Measurements from ENCODE around the gene TSSC4.

TSSC4 gene

DNA sequence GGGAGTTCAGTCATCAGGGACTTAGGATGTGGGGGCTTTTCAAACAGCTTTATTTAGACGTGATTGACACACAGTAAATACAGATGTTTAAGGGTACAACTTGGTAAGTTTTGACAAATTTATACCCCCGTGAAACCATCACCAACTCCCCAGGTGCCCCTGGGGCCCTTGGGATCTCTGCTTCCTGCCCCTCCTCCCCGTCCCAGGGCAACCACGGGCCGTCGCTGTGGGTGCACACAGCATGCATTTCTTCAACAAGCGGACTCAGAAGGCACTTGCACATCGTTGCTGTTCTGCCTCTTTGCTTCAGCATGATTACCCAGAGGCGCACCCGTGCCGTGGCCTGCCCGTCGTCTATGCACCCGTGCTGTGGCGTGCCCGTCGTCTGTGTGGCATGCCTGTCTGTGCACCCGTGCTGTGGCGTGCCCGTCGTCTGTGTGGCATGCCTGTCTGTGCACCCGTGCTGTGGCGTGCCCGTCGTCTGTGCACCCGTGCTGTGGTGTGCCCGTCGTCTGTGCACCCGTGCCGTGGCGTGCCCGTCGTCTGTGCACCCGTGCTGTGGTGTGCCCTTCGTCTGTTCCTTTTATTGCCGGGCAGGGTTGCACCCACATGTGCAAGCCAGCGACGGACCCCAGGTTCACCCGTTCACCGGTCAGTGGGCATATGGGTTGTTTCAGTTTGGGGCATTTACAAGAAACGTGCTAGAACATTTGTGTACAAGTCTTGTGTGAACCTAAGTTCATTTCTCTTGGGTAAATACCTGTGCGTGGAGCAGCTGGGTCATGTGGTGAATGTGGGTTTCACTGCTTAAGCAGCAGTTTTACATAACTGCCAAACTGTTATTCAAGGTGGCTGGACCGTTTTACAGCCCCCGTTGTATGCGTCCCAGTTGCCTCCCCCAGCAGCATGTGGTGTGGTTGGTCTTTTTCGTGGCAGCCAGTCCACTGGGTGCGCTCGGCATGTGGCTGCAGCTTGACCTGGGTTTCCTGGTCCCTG is 15.1 kb upstream of the TSSC4 start:
- Histone ChIP-seq H3F3A (ENCODE audit: control insufficient read depth, insufficient read depth) (peaks cover 60% of the 10 kb centered on the region), H4K20me1 (ENCODE audit: control insufficient read depth, insufficient read depth, low read depth, low read length) (peaks cover 29% of the 10 kb centered on the region), H3K9me3 (ENCODE audit: control insufficient read depth, insufficient read depth, low read length) (no peaks in the 10 kb centered on the region), H3K4me1 (ENCODE audit: control insufficient read depth, low read length) (peaks cover 97% of the 10 kb centered on the region), H3K79me2 (ENCODE audit: control insufficient read depth, low read length) (peaks cover 93% of the 10 kb centered on the region), H3K27me3 (ENCODE audit: control insufficient read depth, low read length) (no peaks in the 10 kb centered on the region), H3K27ac (ENCODE audit: low read depth, low read length) (peak overlapping the region; percentile 100), H3K36me3 (ENCODE audit: control insufficient read depth, low read length) (peaks cover 87% of the 10 kb centered on the region), H3K9me2 (replicated peaks; ENCODE audit: control insufficient read depth, low read length) (no peaks in the 10 kb centered on the region), H3K4me3 (ENCODE audit: low read length) (peak overlapping the region; percentile 87), H3K4me2 (ENCODE audit: low read length) (peak overlapping the region; percentile 89)
- no peak for TF ChIP-seq EZH2phosphoT487 (IDR thresholded peaks at IDR 0.05; ENCODE audit: borderline replicate concordance, low read length)
- TF ChIP-seq, protein P1, sequence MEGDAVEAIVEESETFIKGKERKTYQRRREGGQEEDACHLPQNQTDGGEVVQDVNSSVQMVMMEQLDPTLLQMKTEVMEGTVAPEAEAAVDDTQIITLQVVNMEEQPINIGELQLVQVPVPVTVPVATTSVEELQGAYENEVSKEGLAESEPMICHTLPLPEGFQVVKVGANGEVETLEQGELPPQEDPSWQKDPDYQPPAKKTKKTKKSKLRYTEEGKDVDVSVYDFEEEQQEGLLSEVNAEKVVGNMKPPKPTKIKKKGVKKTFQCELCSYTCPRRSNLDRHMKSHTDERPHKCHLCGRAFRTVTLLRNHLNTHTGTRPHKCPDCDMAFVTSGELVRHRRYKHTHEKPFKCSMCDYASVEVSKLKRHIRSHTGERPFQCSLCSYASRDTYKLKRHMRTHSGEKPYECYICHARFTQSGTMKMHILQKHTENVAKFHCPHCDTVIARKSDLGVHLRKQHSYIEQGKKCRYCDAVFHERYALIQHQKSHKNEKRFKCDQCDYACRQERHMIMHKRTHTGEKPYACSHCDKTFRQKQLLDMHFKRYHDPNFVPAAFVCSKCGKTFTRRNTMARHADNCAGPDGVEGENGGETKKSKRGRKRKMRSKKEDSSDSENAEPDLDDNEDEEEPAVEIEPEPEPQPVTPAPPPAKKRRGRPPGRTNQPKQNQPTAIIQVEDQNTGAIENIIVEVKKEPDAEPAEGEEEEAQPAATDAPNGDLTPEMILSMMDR (IDR thresholded peaks at IDR 0.05; ENCODE audit: low read depth, low read length, poor library complexity, severe bottlenecking), result no peak

- peaks cover 22% of the 10 kb centered on the region for H4K20me1 ChIP-seq (ENCODE audit: control insufficient read depth, insufficient read depth, low read depth, low read length)
- H3F3A ChIP-seq (ENCODE audit: control insufficient read depth, insufficient read depth), result peaks cover 62% of the 10 kb centered on the region
- H3K79me2 ChIP-seq (ENCODE audit: control insufficient read depth, low read length), result peaks cover 93% of the 10 kb centered on the region
- TF ChIP-seq EZH2phosphoT487 (IDR thresholded peaks at IDR 0.05; ENCODE audit: borderline replicate concordance, low read length), result no peak
- TF ChIP-seq, protein P1 (IDR thresholded peaks at IDR 0.05; ENCODE audit: low read depth, low read length, poor library complexity, severe bottlenecking), result no peak
- no peaks in the 10 kb centered on the region for H3K9me3 ChIP-seq (ENCODE audit: control insufficient read depth, insufficient read depth, low read length)
- peak overlapping the region; percentile 100 for H3K27ac ChIP-seq (ENCODE audit: low read depth, low read length)
- H3K4me1 ChIP-seq (ENCODE audit: control insufficient read depth, low read length), result peaks cover 97% of the 10 kb centered on the region
- H3K27me3 ChIP-seq (ENCODE audit: control insufficient read depth, low read length), result no peaks in the 10 kb centered on the region
- peaks cover 84% of the 10 kb centered on the region for H3K36me3 ChIP-seq (ENCODE audit: control insufficient read depth, low read length)
- no peaks in the 10 kb centered on the region for H3K9me2 ChIP-seq (replicated peaks; ENCODE audit: control insufficient read depth, low read length)
- peak overlapping the region; percentile 87 for H3K4me3 ChIP-seq (ENCODE audit: low read length)
- H3K4me2 ChIP-seq (ENCODE audit: low read length), result peak overlapping the region; percentile 89
These were observed 14.0 kb upstream of the TSSC4 start for GRCh38 chr11:2386591-2386990.

DNA sequence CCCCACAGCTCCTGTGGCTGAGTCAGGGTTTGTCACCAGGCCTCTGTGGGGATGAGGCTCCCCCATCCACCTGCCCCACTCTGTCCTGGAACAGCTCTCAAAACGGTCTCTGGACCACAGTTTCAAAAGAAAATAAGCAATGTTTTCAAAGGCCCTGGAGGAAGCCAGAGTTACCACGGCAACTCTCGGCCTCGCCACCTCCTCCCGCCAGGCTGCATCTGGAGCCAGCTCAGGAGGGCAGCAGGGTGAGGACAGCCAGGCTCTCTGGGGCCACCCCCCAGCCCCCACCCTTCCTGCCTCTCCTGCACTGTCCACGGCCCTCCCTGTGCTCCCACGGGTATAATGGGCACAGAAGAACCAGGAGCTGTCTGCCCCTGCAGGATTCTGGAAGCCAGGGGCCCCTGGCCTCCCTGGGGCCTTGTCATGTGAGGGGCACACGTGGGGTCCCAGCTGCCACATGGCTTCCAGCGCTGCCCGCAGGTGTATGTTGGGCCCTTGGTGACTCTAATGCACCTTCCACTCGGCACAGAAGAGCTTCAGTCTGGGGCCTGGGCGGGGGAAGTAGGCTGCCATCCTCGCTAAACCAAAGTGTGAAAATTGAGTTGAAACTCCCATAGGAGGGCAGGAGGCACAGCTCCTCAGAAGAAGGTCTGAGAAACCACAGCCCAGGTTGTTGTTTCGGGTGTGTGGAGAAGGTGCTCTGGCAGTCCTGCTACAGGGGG is 13.1 kb upstream of the TSSC4 start:
- Histone ChIP-seq H3F3A (ENCODE audit: control insufficient read depth, insufficient read depth) (peaks cover 63% of the 10 kb centered on the region), H3K4me2 (ENCODE audit: low read length) (peak overlapping the region; percentile 89), H3K9me2 (replicated peaks; ENCODE audit: control insufficient read depth, low read length) (no peaks in the 10 kb centered on the region), H3K27me3 (ENCODE audit: control insufficient read depth, low read length) (no peaks in the 10 kb centered on the region), H4K20me1 (ENCODE audit: control insufficient read depth, insufficient read depth, low read depth, low read length) (peaks cover 14% of the 10 kb centered on the region), H3K27ac (ENCODE audit: low read depth, low read length) (peak overlapping the region; percentile 100), H3K4me1 (ENCODE audit: control insufficient read depth, low read length) (peaks cover 97% of the 10 kb centered on the region), H3K79me2 (ENCODE audit: control insufficient read depth, low read length) (peaks cover 93% of the 10 kb centered on the region), H3K36me3 (ENCODE audit: control insufficient read depth, low read length) (peaks cover 84% of the 10 kb centered on the region), H3K9me3 (ENCODE audit: control insufficient read depth, insufficient read depth, low read length) (no peaks in the 10 kb centered on the region), H3K4me3 (ENCODE audit: low read length) (peak overlapping the region; percentile 87)
- TF ChIP-seq EZH2phosphoT487 (IDR thresholded peaks at IDR 0.05; ENCODE audit: borderline replicate concordance, low read length), result no peak
- TF ChIP-seq, protein P1 (IDR thresholded peaks at IDR 0.05; ENCODE audit: low read depth, low read length, poor library complexity, severe bottlenecking), result no peak

Data from DOHH2 (cell line).